A673 (cell line): ENCODE measurements around the gene FAM72C. TPM values are rescaled to one million over a fixed set of nuclear protein-coding genes. Genes with fewer than 3 reads are reported as not detected.
A peak's percentile ranks its signal among the peaks of the same experiment; 100 is the strongest.
"Not testable (repeated sequence)": the region's sequence is repeated elsewhere in the genome, so short reads cannot be mapped to it uniquely, and the experiment has no call there.

Source experiments
- Bru-seq: library from RNA; stranded (reverse); fragments of 400-500 nt; gene quantifications from one replicate; lab custom pipeline; 2021; lab: Mats Ljungman, UMichigan
- BruChase-seq, 2 experiments: library from RNA; stranded (reverse); fragments of 400-500 nt; gene quantifications; one replicate each; lab custom pipeline; 2021; lab: Mats Ljungman, UMichigan
- BruUV-seq: library from RNA; stranded (reverse); fragments of 400-500 nt; replicated peaks from 2 replicates; lab custom pipeline; 2021; lab: Mats Ljungman, UMichigan
- CTCF ChIA-PET: fragments of 300-600 bp; sonication (Branson Sonifier 250); formaldehyde crosslinking; loops from one replicate; lab custom pipeline; 2022; ENCODE audit warnings: antibody characterized with exemption; lab: Charles Lee
- POLR2A ChIA-PET: fragments of 300-600 bp; sonication (Branson Sonifier 250); formaldehyde crosslinking; loops from one replicate; lab custom pipeline; 2022; ENCODE audit warnings: antibody characterized with exemption; ENCODE audit not compliant: low non-redundant PET; lab: Charles Lee
- DNase-seq: peaks from one replicate; pipeline ENCODE4 v3.0.0-alpha.2; 2015; ENCODE audit warnings: low spot score
- H3K27ac ChIP-seq: fragments of 200-600 bp; sonication (generic); 2 replicates; pipeline ENCODE4 v1.5.1; 2016; ENCODE audit warnings: mixed run types, low read depth, mild to moderate bottlenecking, mixed read lengths, antibody characterized with exemption, low read length; ENCODE audit not compliant: poor library complexity, severe bottlenecking
- H3K27me3 ChIP-seq: fragments of 200-600 bp; sonication (generic); replicated peaks from 2 replicates; pipeline ENCODE4 v1.6.1; 2017; ENCODE audit warnings: mixed run types, low read depth, mild to moderate bottlenecking, mixed read lengths, antibody characterized with exemption, low read length; ENCODE audit not compliant: insufficient read depth, poor library complexity
- H3K36me3 ChIP-seq: fragments of 200-600 bp; sonication (generic); 2 replicates; pipeline ENCODE4 v1.6.1; 2016; ENCODE audit warnings: mixed run types, mild to moderate bottlenecking, mixed read lengths, antibody characterized with exemption, low read length; ENCODE audit not compliant: insufficient read depth, poor library complexity, severe bottlenecking
- H3K4me1 ChIP-seq: fragments of 200-600 bp; sonication (generic); 2 replicates; pipeline ENCODE4 v1.6.1; 2017; ENCODE audit warnings: mixed run types, mild to moderate bottlenecking, mixed read lengths, antibody characterized with exemption, low read length; ENCODE audit not compliant: insufficient read depth, poor library complexity, severe bottlenecking
- H3K4me3 ChIP-seq: fragments of 200-600 bp; sonication (generic); 2 replicates; pipeline ENCODE4 v1.5.1; 2016; ENCODE audit warnings: low read depth, mixed run types, mild to moderate bottlenecking, mixed read lengths, low read length; ENCODE audit not compliant: poor library complexity, severe bottlenecking
- H3K9me3 ChIP-seq: fragments of 200-600 bp; sonication (generic); 2 replicates; pipeline ENCODE4 v1.6.1; 2016; ENCODE audit warnings: mixed run types, low read depth, mild to moderate bottlenecking, mixed read lengths, antibody characterized with exemption, low read length; ENCODE audit not compliant: poor library complexity, severe bottlenecking
- intact Hi-C: fragments of 100-400 bp; cut with micrococcal nuclease; formaldehyde crosslinking; loops from one replicate; pipeline ENCODE4 v1.10.0; 2022; ENCODE audit not compliant: unreplicated experiment
- long read RNA-seq: library from polyadenylated mRNA; stranded (forward); transcript quantifications from one replicate; pipeline ENCODE4 v2.0.0, GENCODE V29; 2022
- total RNA-seq: library from RNA; stranded (reverse); gene quantifications from 2 replicates; pipeline ENCODE4 v1.2.3, GENCODE V29; 2021

FAM72C gene
- 15.6 and 18.5 TPM in 2 replicates for total RNA-seq
- Bru-seq, nascent RNA: percentile 56 among the genes with signal in this experiment
- BruChase-seq, experiment 1, labeled RNA remaining after a 2-hour chase: percentile 55 among the genes with signal in this experiment
- percentile 54 among the genes with signal in this experiment for BruChase-seq, experiment 2, labeled RNA remaining after a 6-hour chase
- long read RNA-seq, transcript FAM72C-202 (4 exons, 2,297 nt): major isoform, 25 of 31 reads
- long read RNA-seq, partial matches to known transcripts: 0 of 31 reads
- long read RNA-seq, other reads (novel, unspliced or antisense): 3 of 31 reads

DNA sequence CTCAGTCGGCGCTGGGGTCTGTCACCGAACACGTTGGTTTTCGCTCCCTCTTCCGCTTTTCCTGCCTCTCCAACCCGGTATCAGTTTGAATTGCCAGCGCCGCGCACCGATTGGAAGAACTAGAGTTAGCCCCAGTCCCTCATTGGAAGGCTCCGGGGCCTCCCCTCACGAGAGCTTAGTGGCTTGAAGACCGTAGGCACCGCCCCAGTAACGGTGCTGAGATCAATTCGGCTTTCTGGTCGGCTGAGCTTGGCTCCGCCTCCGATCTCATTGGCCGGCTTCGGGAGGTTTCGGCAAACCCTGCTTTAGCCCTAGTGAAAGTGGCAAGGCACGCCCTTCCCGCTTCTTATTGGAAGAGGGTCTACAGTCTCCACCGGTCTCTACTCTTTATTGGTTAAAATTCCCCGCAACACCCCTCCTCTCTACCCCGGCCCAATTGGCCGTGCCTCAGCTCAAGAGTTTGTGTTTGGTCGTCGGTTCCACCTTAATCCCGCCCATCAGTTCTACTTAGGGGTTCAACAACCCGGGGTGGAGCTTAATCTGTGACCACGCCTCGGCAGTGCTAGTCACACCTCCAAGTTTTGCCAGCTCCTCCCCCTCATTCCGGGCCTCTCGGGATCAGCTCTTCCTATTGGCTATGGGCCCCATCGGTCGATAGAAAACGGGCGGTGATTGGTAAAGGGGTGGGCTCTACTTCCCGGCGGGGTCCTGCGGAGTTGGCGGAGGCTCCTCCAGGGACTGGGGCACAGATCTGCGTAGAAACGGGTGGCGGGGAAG lies at the start of gene FAM72C:
FAM72C (minus strand) TSS at position 63 of the 777 bp plus-strand sequence. CDS start 845 bp downstream, outside the sequence.
- intact Hi-C loops, H3K4me3 ChIP-seq, DNase-seq, BruUV-seq, H3K36me3 ChIP-seq, H3K27ac ChIP-seq, H3K9me3 ChIP-seq, POLR2A ChIA-PET, CTCF ChIA-PET, H3K4me1 ChIP-seq, H3K27me3 ChIP-seq: not testable (repeated sequence)

DNA sequence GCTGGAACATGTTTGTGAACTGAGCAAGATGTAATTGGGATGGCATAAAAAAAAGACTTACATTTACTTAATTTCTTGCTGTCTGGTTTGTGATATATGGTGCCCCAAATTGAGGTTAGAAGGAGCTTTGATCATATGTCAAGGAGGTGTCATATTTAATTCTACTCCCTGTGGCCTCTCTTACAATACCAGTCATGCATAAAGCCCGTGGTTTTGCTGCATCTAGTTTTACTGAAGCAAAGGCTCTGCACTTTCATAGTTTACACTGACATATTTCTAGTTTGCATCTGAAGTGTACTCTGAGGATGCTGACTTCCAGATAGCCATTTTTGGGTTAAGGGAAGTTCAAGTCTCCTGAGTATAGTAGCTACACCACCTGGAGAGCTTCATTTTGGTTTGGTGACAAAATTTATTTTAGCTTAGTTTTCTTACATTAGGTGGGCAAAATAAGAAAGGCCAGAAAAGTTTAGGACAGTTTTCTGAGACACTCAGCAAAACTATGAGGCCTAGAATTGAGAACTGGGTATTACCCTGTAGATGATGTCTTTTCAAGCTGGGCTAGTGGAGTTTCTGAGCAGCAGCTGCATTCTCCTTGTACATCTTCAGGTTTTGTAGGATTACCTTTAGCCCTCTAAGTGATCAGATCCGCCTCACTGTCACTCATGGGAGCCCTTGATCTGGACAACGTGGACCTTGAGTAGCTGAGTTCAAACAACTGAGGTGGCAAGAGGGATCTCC lies 48.4 kb upstream of the FAM72C start:
- BruUV-seq, CTCF ChIA-PET, POLR2A ChIA-PET: not testable (repeated sequence)

DNA sequence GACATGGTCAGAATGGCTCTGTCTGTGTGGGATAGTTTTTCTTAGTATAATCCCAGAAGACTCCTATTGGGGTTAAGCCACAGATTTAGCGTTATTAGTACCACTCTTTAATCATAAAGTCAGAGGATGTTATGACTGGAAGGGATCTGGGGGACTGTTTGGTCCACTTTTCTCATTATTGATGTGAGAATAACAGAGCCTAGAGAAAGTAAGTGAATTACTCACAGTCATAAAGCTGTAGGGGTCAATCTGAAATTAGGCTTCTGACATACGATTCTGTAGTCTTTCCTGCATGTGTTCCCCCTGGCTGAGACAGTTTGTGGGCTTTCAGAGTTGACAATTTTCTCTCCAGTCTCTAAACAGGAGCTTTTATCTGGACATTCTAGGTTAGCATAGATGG lies 47.3 kb upstream of the FAM72C start:
- CTCF ChIA-PET, BruUV-seq, H3K4me1 ChIP-seq: not testable (repeated sequence)

More for the DNA sequence above, 48.4 kb upstream of the FAM72C start:
- H3K9me3 ChIP-seq, H3K27ac ChIP-seq, H3K27me3 ChIP-seq, intact Hi-C loops, H3K36me3 ChIP-seq, H3K4me3 ChIP-seq, H3K4me1 ChIP-seq, DNase-seq: not testable (repeated sequence)

DNA sequence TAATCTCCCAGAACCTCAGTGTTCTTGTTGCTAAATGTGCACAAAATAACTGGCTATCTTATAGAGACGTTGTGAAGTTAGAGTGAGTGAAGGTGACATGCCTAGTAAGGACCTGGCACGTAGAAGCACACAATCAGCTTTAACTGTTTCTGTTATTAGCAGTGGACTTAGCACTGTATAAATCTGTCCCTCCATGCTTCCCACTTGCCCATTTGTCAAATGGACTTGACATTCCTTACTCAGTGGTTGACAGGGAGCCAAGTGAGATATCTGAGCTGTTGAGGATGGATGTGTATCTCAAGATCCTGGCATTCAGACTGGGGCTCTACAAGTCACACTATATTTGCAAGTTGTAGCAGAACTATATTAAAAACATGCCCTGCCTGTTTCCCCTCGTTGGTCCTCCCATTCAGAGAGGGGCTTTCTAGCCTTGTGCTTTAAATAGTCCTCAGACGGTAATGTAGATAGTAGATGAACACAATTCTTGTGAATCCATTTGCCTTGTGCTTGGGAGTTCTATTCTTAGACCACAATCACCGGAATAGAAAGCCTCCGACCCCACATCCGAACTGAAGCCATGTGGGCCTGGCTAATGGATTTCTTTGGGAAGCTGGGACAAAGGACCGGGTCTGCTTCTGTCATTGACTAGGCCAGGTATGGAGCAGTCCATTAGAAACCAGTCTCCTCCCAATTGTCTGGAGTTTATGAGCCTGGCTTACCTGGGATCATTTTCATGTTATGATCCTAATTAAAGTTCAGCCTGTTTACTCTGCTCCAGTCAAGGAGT lies 43.6 kb upstream of the FAM72C start:
- CTCF ChIA-PET, H3K27ac ChIP-seq, POLR2A ChIA-PET, DNase-seq, H3K36me3 ChIP-seq, H3K4me1 ChIP-seq, H3K9me3 ChIP-seq, H3K4me3 ChIP-seq, H3K27me3 ChIP-seq, BruUV-seq, intact Hi-C loops: not testable (repeated sequence)

More for the DNA sequence above, 47.3 kb upstream of the FAM72C start:
- DNase-seq, H3K9me3 ChIP-seq, H3K27me3 ChIP-seq, intact Hi-C loops, H3K4me3 ChIP-seq, H3K27ac ChIP-seq, H3K36me3 ChIP-seq, POLR2A ChIA-PET: not testable (repeated sequence)

DNA sequence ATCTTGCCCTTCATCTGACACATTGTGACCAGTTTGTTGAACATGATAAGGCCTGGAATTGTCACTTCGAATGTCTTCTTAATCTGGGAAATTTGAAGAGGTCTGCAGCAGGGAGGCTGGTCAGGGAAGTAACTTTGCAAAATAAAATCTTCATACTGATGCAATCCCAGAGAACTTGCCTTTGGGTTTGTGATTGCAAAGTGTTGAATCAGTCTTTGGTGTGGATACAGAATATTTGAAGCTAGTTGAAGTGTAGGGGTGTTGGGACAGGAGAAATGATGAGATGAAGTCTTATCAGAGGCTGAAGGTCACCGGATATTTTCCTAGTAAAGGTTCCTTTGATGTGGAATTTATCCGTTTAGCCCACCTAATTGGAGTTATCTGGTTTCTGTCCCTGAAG lies 42.7 kb upstream of the FAM72C start:
- BruUV-seq, H3K36me3 ChIP-seq, H3K9me3 ChIP-seq, CTCF ChIA-PET, DNase-seq, H3K27ac ChIP-seq, H3K27me3 ChIP-seq, H3K4me3 ChIP-seq, H3K4me1 ChIP-seq, POLR2A ChIA-PET, intact Hi-C loops: not testable (repeated sequence)

DNA sequence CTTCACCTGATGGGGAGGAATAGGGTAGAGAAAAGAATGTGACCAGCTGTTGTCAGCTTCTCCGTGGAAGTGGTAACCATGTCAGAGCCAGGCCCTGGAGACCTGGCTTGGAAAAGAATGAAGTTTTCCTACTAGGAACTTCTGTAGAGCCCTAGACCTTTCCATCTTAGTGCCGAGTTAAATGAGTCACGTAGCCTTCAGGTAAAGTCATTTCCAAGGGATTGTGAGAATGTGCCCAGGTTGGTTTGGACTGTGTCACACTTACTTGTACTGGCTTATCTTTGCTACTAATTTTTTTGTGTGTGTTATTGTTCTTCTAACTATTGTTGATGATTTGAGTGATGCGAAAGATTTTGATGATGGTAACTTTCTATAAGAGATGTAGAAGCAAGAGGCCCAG lies 42.3 kb upstream of the FAM72C start:
- POLR2A ChIA-PET, CTCF ChIA-PET, H3K4me1 ChIP-seq, H3K4me3 ChIP-seq, H3K36me3 ChIP-seq, H3K27me3 ChIP-seq, DNase-seq, H3K9me3 ChIP-seq, BruUV-seq, H3K27ac ChIP-seq, intact Hi-C loops: not testable (repeated sequence)
